CMK (cell line): ENCODE results near the gene LPAR6.
"Not testable (repeated sequence)": the region's sequence is repeated elsewhere in the genome, so short reads cannot be mapped to it uniquely, and the experiment has no call there.

Experiments used
- DNase-seq: peaks from one replicate; pipeline ENCODE4 v3.0.0-alpha.2; 2010; ENCODE audit warnings: low read depth

The LPAR6 gene, protein sequence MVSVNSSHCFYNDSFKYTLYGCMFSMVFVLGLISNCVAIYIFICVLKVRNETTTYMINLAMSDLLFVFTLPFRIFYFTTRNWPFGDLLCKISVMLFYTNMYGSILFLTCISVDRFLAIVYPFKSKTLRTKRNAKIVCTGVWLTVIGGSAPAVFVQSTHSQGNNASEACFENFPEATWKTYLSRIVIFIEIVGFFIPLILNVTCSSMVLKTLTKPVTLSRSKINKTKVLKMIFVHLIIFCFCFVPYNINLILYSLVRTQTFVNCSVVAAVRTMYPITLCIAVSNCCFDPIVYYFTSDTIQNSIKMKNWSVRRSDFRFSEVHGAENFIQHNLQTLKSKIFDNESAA

DNA sequence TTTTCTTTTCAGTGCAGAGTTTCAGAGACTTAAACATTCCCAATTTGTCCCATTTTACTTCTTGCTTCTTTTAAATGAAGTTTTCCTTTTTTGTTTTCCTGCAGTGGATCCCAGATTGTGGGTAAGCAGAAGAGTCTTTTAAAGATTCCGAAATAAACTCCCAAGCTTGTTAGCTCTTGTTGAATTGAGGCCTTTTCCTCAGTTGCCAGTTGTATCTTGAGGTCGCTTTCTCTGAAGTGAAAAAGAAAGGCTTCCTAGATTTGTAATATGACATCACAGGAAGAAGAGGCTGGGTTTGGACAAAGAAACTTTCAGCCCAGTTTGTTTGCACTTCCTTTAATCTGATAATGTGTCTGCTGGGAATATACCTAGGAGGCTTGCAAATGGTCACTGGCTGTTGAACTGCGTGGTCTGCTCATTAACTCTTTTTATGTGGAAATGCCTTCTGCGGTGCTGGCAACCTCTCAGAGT lies at the start of gene LPAR6:
TSS of gene LPAR6 (minus strand) at position 233 of the 471 bp plus-strand sequence. CDS start 690 bp downstream, outside the sequence.
- DNase-seq = no peak

DNA sequence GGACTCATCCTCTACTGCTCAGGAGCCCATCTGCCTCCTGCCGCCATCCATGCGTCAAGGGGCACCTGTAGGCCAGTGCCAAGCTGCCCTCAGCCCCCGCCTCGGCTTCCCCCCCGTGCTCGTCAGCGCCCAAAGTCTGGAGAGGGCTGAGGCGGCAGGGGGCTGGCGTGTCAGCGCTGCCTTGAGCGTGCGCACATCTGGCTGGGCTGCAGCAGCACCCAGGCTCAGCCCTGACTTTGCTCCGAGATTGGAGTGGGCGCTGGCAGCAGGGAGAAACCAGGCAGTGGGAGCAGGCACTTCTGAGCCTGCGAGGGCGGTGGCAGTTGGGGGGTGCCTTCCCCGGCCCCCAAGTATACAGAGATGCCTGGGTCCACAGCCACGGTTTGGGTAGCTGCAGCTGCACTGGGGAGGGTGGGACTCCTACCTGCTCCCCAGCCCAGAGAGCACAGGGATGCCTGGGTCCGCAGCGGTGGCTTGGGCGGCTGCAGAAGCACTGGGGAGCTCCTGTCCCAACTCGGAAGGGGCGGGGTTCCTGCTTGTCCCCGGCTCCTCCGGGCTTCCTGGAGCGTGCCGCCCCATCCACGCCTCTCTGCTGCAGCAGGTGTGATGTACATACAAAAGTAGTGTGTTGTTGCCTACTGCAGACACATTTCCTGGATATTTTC lies 44.8 kb upstream of the LPAR6 start:
- no peak for DNase-seq

DNA sequence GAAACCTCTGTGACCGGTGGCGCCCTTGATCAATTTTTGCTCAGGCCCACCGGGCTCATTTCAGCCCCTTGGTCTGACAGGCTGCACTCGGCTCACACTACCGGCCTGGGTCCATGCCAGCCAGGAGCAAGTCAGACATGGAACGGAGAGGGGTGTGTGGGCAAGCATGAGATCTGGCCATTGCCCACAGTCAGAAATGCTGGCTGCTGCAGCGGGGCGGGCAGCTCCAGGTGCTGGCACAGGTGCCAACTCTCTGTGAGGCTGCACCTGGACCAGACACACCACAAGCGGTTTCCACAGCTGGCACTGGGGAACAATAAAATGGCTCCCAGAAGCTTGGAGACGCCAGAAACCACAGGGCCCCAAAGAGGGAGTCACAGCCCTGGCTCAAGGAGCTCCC lies 43.6 kb upstream of the LPAR6 start:
- no peak for DNase-seq

DNA sequence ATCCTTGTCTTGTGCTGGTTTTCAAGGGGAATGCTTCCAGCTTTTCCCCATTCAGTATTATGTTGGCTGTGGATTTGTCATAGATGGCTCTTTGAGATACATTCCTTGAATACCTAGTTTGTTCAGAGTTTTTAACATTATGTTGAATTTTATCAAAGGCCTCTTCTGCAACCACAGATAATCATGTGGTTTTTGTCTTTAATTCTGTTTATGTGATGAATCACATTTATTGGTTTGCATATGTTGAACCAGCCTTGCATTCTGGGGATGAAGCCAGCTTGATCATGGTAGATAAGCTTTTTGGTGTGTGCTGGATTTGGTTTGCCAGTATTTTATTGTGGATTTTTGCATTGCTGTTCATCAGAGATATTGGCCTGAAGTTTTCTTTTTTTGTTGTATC lies 38.3 kb upstream of the LPAR6 start:
- DNase-seq = not testable (repeated sequence)

DNA sequence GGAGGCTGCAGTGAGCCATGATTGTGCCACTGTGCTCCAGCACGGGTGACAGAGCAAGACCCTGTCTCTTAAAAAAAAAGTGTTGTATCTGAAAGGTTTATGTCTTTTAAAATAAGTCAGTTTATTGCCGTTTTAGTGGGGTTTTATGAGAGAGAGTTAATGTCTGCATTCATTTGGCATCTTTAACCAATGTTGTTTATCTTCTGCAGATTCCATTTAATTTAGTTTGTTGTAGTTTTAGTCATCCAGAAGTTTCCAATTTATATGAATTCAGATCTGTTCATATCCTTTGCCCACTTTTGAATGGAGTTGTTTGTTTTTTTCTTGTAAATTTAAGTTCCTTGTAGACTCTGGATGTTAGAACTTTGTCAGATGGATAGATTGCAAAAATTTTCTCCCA lies 36.7 kb upstream of the LPAR6 start:
- DNase-seq = no peak

DNA sequence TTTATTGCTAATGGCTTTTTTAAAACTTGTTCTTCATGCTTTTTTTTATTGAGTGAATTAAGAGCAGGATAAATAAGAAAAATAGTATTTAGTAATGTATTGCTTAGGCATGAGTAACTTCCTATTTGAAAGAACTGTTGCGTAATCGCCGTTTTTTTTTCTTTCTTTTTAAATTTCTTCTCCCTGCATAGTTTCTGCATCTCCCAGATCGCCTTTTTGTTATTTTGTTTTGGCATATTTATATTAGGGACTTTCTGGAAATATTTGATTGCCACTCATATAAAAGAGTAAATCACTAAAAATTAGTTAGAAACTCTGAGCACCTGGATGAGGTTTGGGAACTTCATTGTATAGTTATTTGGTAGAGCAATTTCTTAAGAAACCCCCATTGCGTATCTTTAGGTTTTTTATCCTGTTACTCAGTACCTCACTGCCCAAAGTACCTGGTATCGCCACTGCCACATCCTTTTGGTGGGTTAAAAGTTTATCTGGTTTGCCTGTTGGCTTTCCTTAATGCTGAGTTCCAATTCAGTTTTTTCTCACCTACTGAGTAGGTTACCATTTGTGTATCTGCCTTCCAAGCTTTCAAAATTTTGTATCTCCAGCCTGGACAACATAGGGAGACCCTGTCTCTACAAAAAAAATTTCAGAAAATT lies 36.2 kb upstream of the LPAR6 start:
- no peak for DNase-seq

DNA sequence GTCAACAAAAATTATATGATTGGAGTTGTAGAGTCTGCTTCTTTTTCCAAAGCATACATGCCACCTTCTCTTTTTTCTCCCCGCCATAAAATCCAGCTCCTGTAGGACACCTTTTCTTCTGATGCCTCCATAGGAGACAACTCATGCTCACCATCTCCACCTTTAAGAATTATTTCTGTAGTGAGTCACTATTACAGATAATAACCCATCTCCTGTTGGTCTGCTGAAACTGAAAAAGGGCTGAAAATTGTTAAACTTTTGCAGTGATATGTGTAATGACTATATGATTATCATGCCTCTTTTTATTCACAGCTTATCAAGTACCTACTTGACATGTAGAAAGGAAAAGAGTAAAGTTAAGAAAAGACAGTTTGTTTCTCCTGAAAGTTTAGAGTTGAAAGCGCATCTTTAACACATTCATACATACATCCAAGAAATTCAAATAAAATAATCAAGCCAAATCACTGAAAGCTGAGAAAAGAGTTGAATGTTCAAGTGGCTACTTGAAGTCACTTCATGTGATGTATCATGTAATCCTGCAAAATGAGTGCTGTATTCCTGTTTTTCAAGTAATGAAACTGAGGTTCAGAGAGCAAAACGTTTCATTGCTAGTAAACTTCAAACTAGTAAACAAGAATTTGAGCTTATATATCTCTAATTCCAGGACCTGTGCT lies 35.5 kb upstream of the LPAR6 start:
- DNase-seq = no peak

DNA sequence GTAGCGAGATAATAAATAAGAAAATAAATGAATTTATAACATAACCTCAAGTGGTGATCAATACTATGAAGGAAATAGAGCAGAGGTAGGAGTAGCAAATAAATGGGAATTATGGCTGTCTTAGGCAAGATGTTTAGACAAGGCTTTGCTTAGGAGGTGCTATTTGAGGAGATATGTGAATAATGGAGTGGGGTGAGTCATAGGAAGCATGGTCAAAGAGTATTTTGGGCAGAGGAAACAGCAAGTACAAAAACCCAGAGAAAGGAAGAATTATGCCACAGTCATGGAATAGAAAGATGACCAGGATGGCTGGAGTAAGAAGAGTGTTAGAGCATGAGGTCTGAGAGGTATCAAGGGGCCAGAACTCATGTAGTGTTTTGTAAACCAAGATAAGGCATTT lies 33.6 kb upstream of the LPAR6 start:
- DNase-seq = no peak

DNA sequence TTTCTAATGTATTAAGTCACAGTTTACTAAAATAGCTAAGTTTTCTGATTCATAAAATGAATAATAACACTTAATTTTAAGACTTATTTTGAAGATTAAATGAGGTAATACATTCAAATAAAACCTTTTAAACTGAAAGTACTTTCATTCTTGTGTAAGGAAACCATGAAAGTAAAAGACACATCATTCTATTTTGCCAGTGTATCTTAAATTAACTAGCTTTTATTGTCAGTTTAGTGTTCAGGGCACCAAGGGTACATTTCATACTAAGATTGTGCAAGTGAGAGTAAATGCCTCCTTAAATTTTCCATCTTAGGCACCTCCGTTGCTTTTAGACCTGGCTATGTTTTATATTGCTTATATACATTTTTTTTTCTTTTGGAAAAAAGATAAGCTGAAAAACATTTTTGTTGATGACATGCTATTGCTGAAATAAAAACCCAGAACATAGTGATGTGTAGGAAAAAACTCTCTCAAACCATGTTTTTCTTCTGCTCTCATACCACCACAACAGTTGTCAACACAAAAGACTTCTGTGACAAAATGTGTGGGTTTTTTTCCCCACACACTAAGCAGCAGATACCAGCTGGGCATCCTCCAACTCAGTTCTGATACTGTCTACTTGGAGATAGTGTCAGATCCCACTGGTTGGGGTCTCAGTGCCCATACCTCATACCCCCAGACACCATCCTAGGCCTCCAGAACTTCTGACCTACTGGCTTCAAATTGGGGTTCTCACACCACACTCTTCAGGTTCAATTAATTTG lies 30.7 kb upstream of the LPAR6 start:
- no peak for DNase-seq

DNA sequence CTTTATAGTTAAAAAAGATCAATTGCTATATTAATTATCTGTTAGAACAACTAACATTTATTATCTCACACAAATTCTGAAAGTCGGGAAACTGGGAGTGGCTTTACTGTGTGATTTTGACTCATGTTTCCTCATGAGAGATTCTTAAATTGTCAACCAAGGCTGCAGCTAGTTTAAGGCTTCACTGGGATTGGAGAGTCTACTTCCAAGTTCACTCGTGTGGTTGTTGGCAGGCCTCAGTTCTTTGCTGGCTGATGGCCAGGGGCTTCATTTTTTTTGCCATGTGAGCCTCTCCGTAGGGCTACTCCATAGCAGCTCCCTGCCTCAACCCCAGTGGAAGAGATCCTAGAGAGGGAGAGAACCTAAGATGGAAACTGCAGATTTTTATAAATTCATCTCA lies 24.5 kb upstream of the LPAR6 start:
- no peak for DNase-seq

DNA sequence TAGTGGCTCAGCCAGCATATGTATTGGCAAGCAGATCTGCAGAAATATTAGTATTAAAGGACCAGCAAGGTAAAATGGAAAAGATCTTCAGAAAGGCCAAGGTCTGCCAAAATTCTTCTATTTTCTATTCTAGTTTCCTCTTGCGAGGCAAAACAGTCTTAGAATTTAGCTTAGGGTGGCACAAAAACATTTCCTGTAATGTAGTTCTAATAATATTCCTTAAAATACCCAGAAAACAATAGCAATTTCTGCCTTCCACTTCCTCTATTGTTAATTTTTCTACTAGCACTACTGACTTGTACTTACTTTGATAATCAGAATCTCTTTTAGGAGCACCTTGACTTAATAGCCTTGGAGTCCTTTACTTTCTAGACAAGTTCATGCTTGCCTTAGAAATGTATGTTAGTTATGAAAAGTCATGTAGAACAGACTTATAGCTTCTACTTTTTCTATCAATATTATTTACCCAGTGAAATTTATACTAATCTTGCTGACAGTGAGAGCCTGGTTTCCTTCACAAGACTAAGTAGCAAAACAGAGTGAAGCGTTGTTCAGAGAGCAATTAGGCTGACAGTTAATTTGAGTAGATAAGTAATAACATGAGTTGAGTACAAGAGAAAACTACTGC lies 23.9 kb upstream of the LPAR6 start:
- no peak for DNase-seq

DNA sequence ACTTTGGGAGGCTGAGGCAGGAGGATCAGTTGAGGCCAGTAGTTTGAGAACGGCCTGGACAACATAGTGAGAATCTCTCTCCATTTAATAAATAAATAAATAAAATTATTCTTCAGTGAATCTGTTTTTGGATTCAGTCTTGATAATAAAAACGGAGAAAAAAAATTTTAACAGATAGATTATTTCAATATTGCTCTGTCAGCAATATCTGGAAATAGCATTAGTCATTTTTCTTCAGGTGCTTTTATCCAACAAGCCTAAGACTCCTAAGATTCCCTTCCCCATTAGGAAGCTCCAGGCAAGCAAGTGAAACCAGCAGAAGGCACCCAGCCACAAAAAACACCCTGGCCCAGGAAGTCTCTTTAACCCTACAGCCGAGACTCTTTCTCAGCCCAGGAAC lies 21.3 kb upstream of the LPAR6 start:
- DNase-seq = no peak

DNA sequence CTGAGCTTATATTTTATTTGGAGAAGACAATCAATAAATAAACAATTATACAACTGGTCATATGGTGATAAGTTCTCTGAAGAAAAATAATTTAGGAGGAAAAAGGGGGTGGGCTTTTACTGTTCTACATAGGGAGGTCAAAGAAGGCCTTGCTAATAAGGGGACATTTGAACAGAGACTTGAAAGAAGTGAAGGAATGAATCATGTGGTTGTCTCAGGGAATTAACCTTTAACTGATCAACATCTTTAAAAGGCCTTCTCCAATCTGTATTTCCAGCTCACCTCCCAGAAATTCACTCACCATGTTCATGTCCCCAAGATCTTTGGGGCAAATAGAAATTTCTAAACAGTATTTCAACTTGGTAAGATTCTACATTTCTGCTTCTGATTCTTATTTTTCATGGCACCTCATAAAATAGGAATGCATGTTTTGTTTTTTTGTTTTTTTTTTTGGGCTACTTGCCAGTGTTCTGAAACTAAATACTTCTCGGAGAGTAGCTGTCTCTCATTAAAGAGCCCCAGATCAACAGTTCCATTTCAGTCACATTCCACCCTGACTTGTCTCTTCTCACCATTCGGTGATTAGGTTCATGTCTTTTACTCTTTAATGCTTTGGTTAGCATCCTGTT lies 19.2 kb upstream of the LPAR6 start:
- no peak for DNase-seq

DNA sequence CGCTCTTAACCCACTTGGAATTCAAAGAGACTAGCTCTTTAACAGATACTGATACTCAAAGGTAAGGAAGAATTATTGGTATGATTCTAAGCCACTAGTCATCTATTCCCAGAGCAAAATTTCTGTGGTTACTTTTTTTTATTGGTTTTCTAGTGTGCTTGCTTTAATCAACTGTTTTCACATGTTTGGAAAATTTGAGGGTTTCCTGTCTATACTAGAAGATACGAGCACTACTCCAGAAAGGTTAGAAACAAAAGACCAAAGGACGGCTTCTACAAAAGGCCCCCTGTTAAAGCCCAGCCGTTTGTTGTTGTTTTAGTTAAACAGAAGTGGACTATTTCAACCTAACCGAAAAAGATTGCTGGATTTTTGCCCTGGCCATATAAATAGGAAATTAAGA lies 18.5 kb upstream of the LPAR6 start:
- no peak for DNase-seq

DNA sequence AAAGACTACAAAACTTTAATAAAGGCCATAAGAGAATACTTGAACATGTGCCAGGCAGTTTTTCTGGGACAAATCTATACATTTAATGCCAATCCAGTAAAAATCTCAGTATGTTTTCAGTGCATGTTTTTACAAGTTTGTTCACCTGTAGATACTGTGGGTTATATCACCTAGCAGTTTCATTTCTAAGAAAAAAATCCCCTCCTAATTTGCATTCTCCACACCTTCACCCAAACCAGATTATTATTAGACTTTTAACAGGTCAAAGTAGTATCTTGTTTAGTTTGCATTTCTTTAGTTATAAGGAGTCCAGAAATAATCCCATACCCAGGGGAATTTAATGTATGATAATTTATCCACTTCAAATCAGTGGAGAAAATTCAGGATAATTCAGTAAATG lies 17.0 kb upstream of the LPAR6 start:
- no peak for DNase-seq

DNA sequence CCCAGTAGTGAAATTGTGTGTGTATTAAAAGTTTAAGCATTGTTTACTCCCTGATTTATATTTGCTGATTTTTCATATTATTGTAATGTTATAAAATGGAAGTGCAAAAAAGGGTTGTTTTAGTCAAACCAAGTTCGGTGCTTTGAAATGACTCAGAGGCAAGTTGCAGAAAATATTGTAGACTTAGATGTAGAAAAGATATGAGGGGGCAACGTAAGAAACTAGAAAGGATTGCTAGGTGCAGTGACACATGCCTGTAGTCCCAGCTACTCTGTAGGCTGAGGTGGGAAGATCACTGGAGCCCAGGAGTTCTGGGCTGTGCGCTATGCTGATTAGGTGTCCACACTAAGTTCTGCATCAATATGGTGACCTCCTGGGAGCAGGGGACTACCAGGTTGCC lies 16.1 kb upstream of the LPAR6 start:
- no peak for DNase-seq

DNA sequence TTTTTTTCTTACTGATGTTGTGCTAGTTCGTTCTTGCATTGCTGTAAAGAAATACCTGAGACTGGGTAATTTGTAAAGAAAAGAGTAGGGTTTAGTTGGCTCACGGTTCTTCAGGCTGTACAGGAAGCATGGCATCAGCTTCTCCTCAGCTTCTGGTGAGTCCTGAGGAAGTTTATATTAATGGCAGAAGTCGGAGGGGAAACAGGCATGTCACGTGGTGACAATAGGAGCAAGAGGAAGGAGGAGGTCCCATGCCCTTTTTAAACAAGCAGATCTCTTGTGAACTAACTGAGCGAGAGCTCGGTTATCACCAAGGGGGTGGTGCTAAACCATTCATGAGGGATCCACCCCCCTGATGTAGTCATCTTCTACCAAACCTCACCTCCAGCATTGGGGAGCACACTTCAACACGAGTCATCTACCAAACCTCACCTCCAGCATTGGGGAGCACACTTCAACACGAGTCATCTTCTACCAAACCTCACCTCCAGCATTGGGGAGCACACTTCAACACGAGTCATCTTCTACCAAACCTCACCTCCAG lies 13.9 kb upstream of the LPAR6 start:
- not testable (repeated sequence) for DNase-seq

DNA sequence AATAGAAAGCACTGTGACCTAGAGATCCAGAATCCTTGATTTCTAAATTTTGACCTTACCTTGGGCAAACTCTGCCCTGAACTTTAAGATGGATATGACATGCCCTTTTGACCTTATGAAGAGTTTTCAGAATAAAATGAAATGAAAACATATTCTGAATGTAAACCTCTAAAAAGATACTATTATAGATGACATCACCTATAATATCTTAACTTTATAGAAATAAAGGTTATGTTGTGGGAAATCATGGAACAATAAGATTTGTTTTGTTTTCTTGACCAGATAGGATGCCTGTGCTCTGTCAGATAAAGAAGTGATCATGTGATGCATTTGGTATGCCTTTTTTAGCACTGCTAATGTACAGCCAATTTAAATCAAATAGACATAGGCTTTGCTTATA lies 13.1 kb upstream of the LPAR6 start:
- DNase-seq = no peak

DNA sequence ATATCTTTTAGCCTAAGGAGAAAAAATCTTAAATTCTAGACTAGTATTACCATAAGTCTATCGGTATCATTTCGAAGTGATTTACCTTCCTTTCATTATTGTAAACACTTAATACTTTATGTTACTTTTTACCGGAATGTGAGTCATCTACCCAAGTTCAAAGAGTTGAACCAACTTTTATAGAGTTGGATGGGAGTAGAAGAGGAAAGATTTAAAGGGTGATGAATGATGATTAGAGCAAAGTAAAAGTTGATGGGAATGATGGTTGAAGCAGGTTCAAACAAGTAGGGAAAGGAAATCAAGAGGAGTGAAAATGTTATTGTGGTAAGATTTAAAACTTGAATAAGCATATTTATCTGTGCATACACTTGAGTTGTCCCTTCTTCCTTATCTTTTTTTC lies 11.3 kb upstream of the LPAR6 start:
- DNase-seq = no peak

DNA sequence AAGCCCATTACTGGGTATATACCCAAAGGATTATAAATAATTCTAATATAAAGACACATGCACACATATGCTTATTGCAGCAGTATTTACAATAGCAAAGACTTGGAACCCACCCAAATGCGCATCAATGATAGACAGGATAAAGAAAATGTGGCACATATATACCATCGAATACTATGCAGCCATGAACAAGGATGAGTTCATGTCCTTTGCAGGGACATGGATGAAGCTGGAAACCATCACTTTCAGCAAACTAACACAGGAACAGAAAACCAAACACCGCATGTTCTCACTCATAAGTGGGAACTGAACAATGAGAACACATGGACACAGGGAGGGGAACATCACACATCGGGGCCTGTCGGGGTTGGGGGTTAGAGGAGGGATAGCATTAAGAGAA lies 9.1 kb upstream of the LPAR6 start:
- not testable (repeated sequence) for DNase-seq

DNA sequence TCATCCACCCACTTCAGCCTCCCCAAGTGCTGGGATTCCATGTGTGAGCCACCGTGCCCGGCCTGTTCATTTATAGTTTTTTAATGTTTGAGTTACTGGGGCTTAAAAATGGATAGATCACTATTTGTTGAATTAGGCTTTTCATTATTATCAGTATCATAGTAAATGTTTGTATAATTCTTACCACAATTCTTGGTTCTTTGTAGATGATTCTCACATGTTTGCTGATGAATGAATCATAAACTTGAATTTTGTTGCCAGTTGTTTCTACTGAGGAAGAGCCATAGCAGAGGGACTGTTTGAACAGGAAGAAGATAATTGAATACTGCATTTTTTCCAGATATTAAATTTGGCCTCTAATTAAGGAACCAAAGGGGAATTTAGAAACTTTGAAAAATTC lies 2.6 kb upstream of the LPAR6 start:
- no peak for DNase-seq
